ENCODE data around the gene MSRB1.

Gene MSRB1

GRCh38 chr16:1966460-1966859 lies 23.5 kb upstream of the MSRB1 start, which contains the start of gene RNF151:
Gene RNF151 (plus strand): TSS chr16:1966856. CDS start chr16:1966882, 26 bp downstream.
- H3F3A ChIP-seq (ENCODE audit: low read depth) = peaks cover 3% of the 10 kb centered on the region; the same call in 1 of the 2 replicates
- H3K27me3 ChIP-seq (ENCODE audit: insufficient read depth, low read length, poor library complexity, severe bottlenecking) = peaks cover 9% of the 10 kb centered on the region
- H3K4me3 ChIP-seq (ENCODE audit: low read length, poor library complexity, severe bottlenecking) = peak within 1 kb of the TSS; percentile 85
- peak within 1 kb of the TSS; percentile 79 for H3K4me2 ChIP-seq (ENCODE audit: low read depth, low read length, poor library complexity, severe bottlenecking)
- H3K79me2 ChIP-seq (ENCODE audit: insufficient read depth, low read length) = peaks cover 43% of the 10 kb centered on the region
- peaks cover 6% of the 10 kb centered on the region for H3K4me1 ChIP-seq (ENCODE audit: insufficient read depth, low read length, poor library complexity, severe bottlenecking)
- H3K9me2 ChIP-seq (replicated peaks; ENCODE audit: low read depth, low read length) = no peaks in the 10 kb centered on the region
- peaks cover 16% of the 10 kb centered on the region; the same call in 1 of the 2 replicates for H3K36me3 ChIP-seq (ENCODE audit: insufficient read depth, low read length)
- no peaks in the 10 kb centered on the region for H3K9me3 ChIP-seq (ENCODE audit: insufficient read depth, low read depth, low read length)
- peak within 1 kb of the TSS; percentile 93 for H3K9ac ChIP-seq (ENCODE audit: low read depth, low read length, poor library complexity, severe bottlenecking)
- H4K20me1 ChIP-seq (ENCODE audit: insufficient read depth, low read length, poor library complexity, severe bottlenecking) = peaks cover 24% of the 10 kb centered on the region
- no peak for TF ChIP-seq EZH2phosphoT487 (IDR thresholded peaks at IDR 0.05; ENCODE audit: borderline replicate concordance)
- no peak for TF ChIP-seq CTCF (conservative IDR thresholded peaks at IDR 0.05; ENCODE audit: low read length)
- H2AFZ ChIP-seq (ENCODE audit: low read length) = no peak within 1 kb of the TSS

- H3K9me2 ChIP-seq (replicated peaks; ENCODE audit: low read depth, low read length) = no peaks in the 10 kb centered on the region
- TF ChIP-seq EZH2phosphoT487 (IDR thresholded peaks at IDR 0.05; ENCODE audit: borderline replicate concordance) (no peak), CTCF (conservative IDR thresholded peaks at IDR 0.05; ENCODE audit: low read length) (no peak)
- no peaks in the 10 kb centered on the region for H3K9me3 ChIP-seq (ENCODE audit: insufficient read depth, low read depth, low read length)
- H3K27me3 ChIP-seq (ENCODE audit: insufficient read depth, low read length, poor library complexity, severe bottlenecking) = peaks cover 9% of the 10 kb centered on the region
- peaks cover 7% of the 10 kb centered on the region; the same call in 1 of the 2 replicates for H3F3A ChIP-seq (ENCODE audit: low read depth)
- H3K79me2 ChIP-seq (ENCODE audit: insufficient read depth, low read length) = peaks cover 44% of the 10 kb centered on the region
- peak overlapping the region; percentile 85 for H3K4me3 ChIP-seq (ENCODE audit: low read length, poor library complexity, severe bottlenecking)
- H3K4me2 ChIP-seq (ENCODE audit: low read depth, low read length, poor library complexity, severe bottlenecking) = peak overlapping the region; percentile 79
- H3K9ac ChIP-seq (ENCODE audit: low read depth, low read length, poor library complexity, severe bottlenecking) = peak overlapping the region; percentile 93
- H2AFZ ChIP-seq (ENCODE audit: low read length) = peak overlapping the region; percentile 81; the same call in 1 of the 2 replicates
- peaks cover 6% of the 10 kb centered on the region for H3K4me1 ChIP-seq (ENCODE audit: insufficient read depth, low read length, poor library complexity, severe bottlenecking)
- peaks cover 26% of the 10 kb centered on the region for H4K20me1 ChIP-seq (ENCODE audit: insufficient read depth, low read length, poor library complexity, severe bottlenecking)
- H3K36me3 ChIP-seq (ENCODE audit: insufficient read depth, low read length) = peaks cover 16% of the 10 kb centered on the region; the same call in 1 of the 2 replicates
These were observed 22.5 kb upstream of the MSRB1 start for GRCh38 chr16:1965396-1966001.

GRCh38 chr16:1964506-1965395 lies 21.8 kb upstream of the MSRB1 start, which contains the start of gene RPS2:
Gene RPS2 (minus strand): TSS chr16:1964826. CDS start chr16:1964625, 201 bp downstream.
- Histone ChIP-seq H3K9me3 (ENCODE audit: insufficient read depth, low read depth, low read length) (no peaks in the 10 kb centered on the region), H2AFZ (ENCODE audit: low read length) (peak within 1 kb of the TSS; percentile 81; the same call in 1 of the 2 replicates), H3K9ac (ENCODE audit: low read depth, low read length, poor library complexity, severe bottlenecking) (peak within 1 kb of the TSS; percentile 93), H3K36me3 (ENCODE audit: insufficient read depth, low read length) (peaks cover 16% of the 10 kb centered on the region; the same call in 1 of the 2 replicates), H4K20me1 (ENCODE audit: insufficient read depth, low read length, poor library complexity, severe bottlenecking) (peaks cover 28% of the 10 kb centered on the region), H3K4me1 (ENCODE audit: insufficient read depth, low read length, poor library complexity, severe bottlenecking) (peaks cover 6% of the 10 kb centered on the region), H3F3A (ENCODE audit: low read depth) (peaks cover 9% of the 10 kb centered on the region; the same call in 1 of the 2 replicates), H3K4me3 (ENCODE audit: low read length, poor library complexity, severe bottlenecking) (peak within 1 kb of the TSS; percentile 85), H3K4me2 (ENCODE audit: low read depth, low read length, poor library complexity, severe bottlenecking) (peak within 1 kb of the TSS; percentile 79), H3K79me2 (ENCODE audit: insufficient read depth, low read length) (peaks cover 51% of the 10 kb centered on the region), H3K27me3 (ENCODE audit: insufficient read depth, low read length, poor library complexity, severe bottlenecking) (peaks cover 9% of the 10 kb centered on the region), H3K9me2 (replicated peaks; ENCODE audit: low read depth, low read length) (no peaks in the 10 kb centered on the region)
- no peak for TF ChIP-seq EZH2phosphoT487 (IDR thresholded peaks at IDR 0.05; ENCODE audit: borderline replicate concordance)
- TF ChIP-seq CTCF (conservative IDR thresholded peaks at IDR 0.05; ENCODE audit: low read length) = no peak; the same call in 1 of the 2 replicates
